Endothelial cell of umbilical vein (primary cell): ENCODE data around the gene LPIN2. TPM values are rescaled to one million over a fixed set of nuclear protein-coding genes. Genes with fewer than 3 reads are reported as not detected.

Experiments
- BruUV-seq: library from RNA; stranded (reverse); fragments of 400-500 nt; replicated peaks from 2 replicates; lab custom pipeline; 2021; lab: Mats Ljungman, UMichigan
- CTCF ChIA-PET: fragments of 300-600, 350-600 bp; sonication (Branson Sonifier 250); formaldehyde crosslinking; loops from one replicate; lab custom pipeline; 2021; ENCODE audit warnings: antibody characterized with exemption, inconsistent platforms; lab: Charles Lee
- POLR2A ChIA-PET: fragments of 300-600, 350-600 bp; sonication (Branson Sonifier 250); formaldehyde crosslinking; loops from one replicate; lab custom pipeline; 2021; ENCODE audit warnings: antibody characterized with exemption, inconsistent platforms; lab: Charles Lee
- DNase-seq: peaks from one replicate; pipeline ENCODE4 v3.0.0-alpha.2; 2011; ENCODE audit warnings: low read depth, low spot score
- FAIRE-seq: peaks from 2 replicates; lab custom pipeline; 2011; peaks lifted over from hg19 to GRCh38; lab: Jason Lieb, UNC
- H2AFZ ChIP-seq: 2 replicates; pipeline ENCODE4 v1.6.0; 2012; ENCODE audit warnings: low read depth, low read length, control low read depth, inconsistent platforms
- H3K27ac ChIP-seq: 2 replicates; pipeline ENCODE4 v1.5.1; 2011; ENCODE audit warnings: low read depth, mild to moderate bottlenecking, control low read depth, low read length, moderate library complexity; ENCODE audit not compliant: insufficient read depth
- H3K27me3 ChIP-seq, 2 experiments: 2 replicates each; pipeline versions ENCODE4 v1.6.0 to v1.6.1; 2011; ENCODE audit warnings: low read length in 2 of 2, mixed read lengths in 1 of 2; ENCODE audit not compliant: control insufficient read depth in 2 of 2, insufficient read depth in 2 of 2
- H3K36me3 ChIP-seq, 2 experiments: 2 replicates in 1 of 2; 3 replicates in 1 of 2; pipeline ENCODE4 v1.5.1; 2011; ENCODE audit warnings: low read length in 2 of 2, mild to moderate bottlenecking in 1 of 2, moderate library complexity in 1 of 2; ENCODE audit not compliant: control insufficient read depth in 2 of 2, insufficient read depth in 2 of 2; ENCODE audit errors: extremely low read depth in 1 of 2
- H3K4me1 ChIP-seq: 3 replicates; pipeline ENCODE4 v1.5.1; 2011; ENCODE audit warnings: mild to moderate bottlenecking, low read length; ENCODE audit not compliant: control insufficient read depth, insufficient read depth; ENCODE audit errors: extremely low read depth
- H3K4me2 ChIP-seq: 2 replicates; pipeline ENCODE4 v1.6.1; 2011; ENCODE audit warnings: low read length, control low read depth, mixed read lengths; ENCODE audit not compliant: insufficient read depth
- H3K4me3 ChIP-seq, 3 experiments: fragments of 200-600 bp in 1 of 3; sonication (generic), shearing (Covaris generic) in 1 of 3; replicated peaks in 1 of 3; 2 replicates each; pipeline ENCODE4 v1.5.1; 2011 to 2016; ENCODE audit warnings: control low read depth in 3 of 3, low read length in 3 of 3, mild to moderate bottlenecking in 2 of 3, inconsistent platforms in 1 of 3, low read depth in 1 of 3, moderate library complexity in 1 of 3; ENCODE audit not compliant: insufficient read depth in 1 of 3
- H3K79me2 ChIP-seq: 2 replicates; pipeline ENCODE4 v1.6.0; 2012; ENCODE audit warnings: low read length, inconsistent platforms; ENCODE audit not compliant: control insufficient read depth, insufficient read depth
- H3K9ac ChIP-seq: replicated peaks from 2 replicates; pipeline ENCODE3; 2011; ENCODE audit warnings: low read length, control low read depth; ENCODE audit not compliant: insufficient read depth; ENCODE audit errors: extremely low read depth
- H3K9me1 ChIP-seq: replicated peaks from 3 replicates; pipeline ENCODE4 v1.6.0; 2011; ENCODE audit warnings: mild to moderate bottlenecking, low read length; ENCODE audit not compliant: control insufficient read depth, insufficient read depth; ENCODE audit errors: extremely low read depth
- H3K9me3 ChIP-seq: replicated peaks from 2 replicates; pipeline ENCODE4 v1.5.1; 2012; ENCODE audit warnings: low read length, inconsistent platforms; ENCODE audit not compliant: control insufficient read depth, insufficient read depth
- H4K20me1 ChIP-seq: replicated peaks from 2 replicates; pipeline ENCODE3; 2011; ENCODE audit warnings: mild to moderate bottlenecking, low read length; ENCODE audit not compliant: control insufficient read depth, insufficient read depth; ENCODE audit errors: extremely low read depth
- EZH2 ChIP-seq: IDR thresholded peaks from 2 replicates; pipeline ENCODE4 v1.6.1; 2012; ENCODE audit warnings: borderline replicate concordance, low read depth, mild to moderate bottlenecking, moderate library complexity, low read length, inconsistent platforms; ENCODE audit not compliant: severe bottlenecking
- FOS ChIP-seq: IDR thresholded peaks from 2 replicates; pipeline ENCODE4 v1.6.1; 2011; ENCODE audit warnings: mild to moderate bottlenecking, low read length, moderate library complexity, borderline replicate concordance; ENCODE audit not compliant: insufficient read depth
- GATA2 ChIP-seq: IDR thresholded peaks from 2 replicates; pipeline ENCODE4 v1.7.0; 2011; ENCODE audit warnings: low read depth, mild to moderate bottlenecking, moderate library complexity, mixed read lengths, low read length; ENCODE audit not compliant: insufficient read length, insufficient read depth
- JUN ChIP-seq: IDR thresholded peaks from 2 replicates; pipeline ENCODE4 v1.6.1; 2011; ENCODE audit warnings: borderline replicate concordance, low read depth; ENCODE audit not compliant: insufficient read length, insufficient read depth
- MYC ChIP-seq: IDR thresholded peaks from one replicate; pipeline ENCODE4 v1.6.1; 2011; ENCODE audit warnings: mild to moderate bottlenecking, low read depth, low read length
- POLR2A ChIP-seq: IDR thresholded peaks from 2 replicates; pipeline ENCODE4 v1.6.1; 2012; ENCODE audit warnings: low read depth, mild to moderate bottlenecking, control low read depth, low read length
- POLR2AphosphoS5 ChIP-seq: IDR thresholded peaks from 2 replicates; pipeline ENCODE4 v1.6.1; 2012; ENCODE audit warnings: low read depth, mild to moderate bottlenecking, control low read depth, low read length, moderate library complexity; ENCODE audit not compliant: insufficient read depth
- dilution Hi-C: fragments of 300-500 bp; cut with MboI; formaldehyde crosslinking; loops from one replicate; pipeline ENCODE4 v1.15.0; 2019; ENCODE audit warnings: low sequenced_read_pairs; ENCODE audit not compliant: extremely low pct_ligation_motif_present
- intact Hi-C: fragments of 100-400 bp; cut with micrococcal nuclease; formaldehyde crosslinking; loops from one replicate; pipeline ENCODE4 v1.10.0; 2022
- polyA plus RNA-seq, 4 experiments: library from polyadenylated mRNA; depleted of rRNA in 3 of 4; stranded (reverse) in 3 of 4; unstranded in 1 of 4; fragments of >200 nt; gene quantifications; 2 replicates each; pipeline versions ENCODE4 v1.2.1 to v1.2.3, GENCODE V29; 2011 to 2012; ENCODE audit warnings: missing spikeins in 1 of 4
- total RNA-seq: library from RNA; stranded (reverse); gene quantifications from 2 replicates; pipeline ENCODE4 v1.2.3, GENCODE V29; 2021
- TF ChIP-seq, protein P1 (sequence below): IDR thresholded peaks from 2 replicates; pipeline ENCODE4 v1.6.1; 2011; ENCODE audit not compliant: insufficient read depth, insufficient read length
- TF ChIP-seq, protein P2 (sequence below), 2 donors: IDR thresholded peaks; 1 replicate in 1 of 2; 2 replicates in 1 of 2; pipeline ENCODE4 v1.5.1; 2011; ENCODE audit warnings: low read length in 2 of 2, mild to moderate bottlenecking in 2 of 2, moderate library complexity in 2 of 2, control low read depth in 1 of 2, inconsistent platforms in 1 of 2, low read depth in 1 of 2; ENCODE audit not compliant: insufficient read depth in 1 of 2; ENCODE audit errors: extremely low read depth in 1 of 2

The LPIN2 gene
- total and polyA plus RNA-seq, 2 donors (not counting 3 experiments of a cell fraction or from before 2014, with no cell fraction given), result 14.7 to 24.4 TPM

DNA sequence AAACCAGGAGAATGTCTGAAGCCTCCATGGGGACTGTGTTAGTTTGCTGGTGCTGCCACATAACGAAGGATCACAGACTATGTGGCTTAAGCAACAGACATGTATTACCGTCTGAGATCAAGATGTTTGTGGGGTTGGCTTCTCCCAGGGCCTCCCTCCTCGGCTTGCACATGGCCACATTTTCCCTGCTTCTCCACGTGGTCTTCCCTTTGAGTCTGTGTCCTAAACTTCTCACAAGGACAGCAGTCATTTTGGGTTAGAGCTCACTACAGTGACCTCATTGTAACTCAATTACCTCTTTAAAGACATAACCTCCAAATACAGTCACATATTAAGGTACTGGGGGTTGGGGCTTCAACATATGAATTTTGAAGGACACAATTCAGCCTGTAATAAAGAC, 44.6 kb upstream of the LPIN2 start:
- H3K36me3 ChIP-seq, result no peaks in the 10 kb centered on the region
- H3K9me1 ChIP-seq, result no peaks in the 10 kb centered on the region
- peaks cover 8% of the 10 kb centered on the region for H3K4me1 ChIP-seq
- H3K9ac ChIP-seq, result no peak overlapping the region
- no peak for FAIRE-seq
- dilution Hi-C loops, result no loop called here
- ChIA-PET CTCF (interaction anchor here (1.4 kb wide), 1 partner anchor 71 kb away, joined by 5 read pairs; no protein-coding TSS in a partner anchor), POLR2A (no interaction called here)
- no peak for TF ChIP-seq JUN
- TF ChIP-seq POLR2A, result no peak
- TF ChIP-seq, protein P1, sequence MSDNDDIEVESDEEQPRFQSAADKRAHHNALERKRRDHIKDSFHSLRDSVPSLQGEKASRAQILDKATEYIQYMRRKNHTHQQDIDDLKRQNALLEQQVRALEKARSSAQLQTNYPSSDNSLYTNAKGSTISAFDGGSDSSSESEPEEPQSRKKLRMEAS, result no peak
- TF ChIP-seq, protein P2, sequence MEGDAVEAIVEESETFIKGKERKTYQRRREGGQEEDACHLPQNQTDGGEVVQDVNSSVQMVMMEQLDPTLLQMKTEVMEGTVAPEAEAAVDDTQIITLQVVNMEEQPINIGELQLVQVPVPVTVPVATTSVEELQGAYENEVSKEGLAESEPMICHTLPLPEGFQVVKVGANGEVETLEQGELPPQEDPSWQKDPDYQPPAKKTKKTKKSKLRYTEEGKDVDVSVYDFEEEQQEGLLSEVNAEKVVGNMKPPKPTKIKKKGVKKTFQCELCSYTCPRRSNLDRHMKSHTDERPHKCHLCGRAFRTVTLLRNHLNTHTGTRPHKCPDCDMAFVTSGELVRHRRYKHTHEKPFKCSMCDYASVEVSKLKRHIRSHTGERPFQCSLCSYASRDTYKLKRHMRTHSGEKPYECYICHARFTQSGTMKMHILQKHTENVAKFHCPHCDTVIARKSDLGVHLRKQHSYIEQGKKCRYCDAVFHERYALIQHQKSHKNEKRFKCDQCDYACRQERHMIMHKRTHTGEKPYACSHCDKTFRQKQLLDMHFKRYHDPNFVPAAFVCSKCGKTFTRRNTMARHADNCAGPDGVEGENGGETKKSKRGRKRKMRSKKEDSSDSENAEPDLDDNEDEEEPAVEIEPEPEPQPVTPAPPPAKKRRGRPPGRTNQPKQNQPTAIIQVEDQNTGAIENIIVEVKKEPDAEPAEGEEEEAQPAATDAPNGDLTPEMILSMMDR (IDR thresholded peaks at IDR 0.05; ENCODE audit: extremely low read depth in 1 of 2, insufficient read depth in 1 of 2, low read depth in 1 of 2, low read length in 2 of 2), result no peak
- TF ChIP-seq FOS, result no peak
- no peak for TF ChIP-seq EZH2
- no peak for TF ChIP-seq MYC
- TF ChIP-seq POLR2AphosphoS5, result no peak
- no peak for TF ChIP-seq GATA2
- no peaks in the 10 kb centered on the region for H3K27me3 ChIP-seq
- no peak overlapping the region for H3K27ac ChIP-seq
- intact Hi-C loops, result no loop called here
- no peak overlapping the region for H3K4me2 ChIP-seq
- no peaks in the 10 kb centered on the region for H4K20me1 ChIP-seq
- H3K9me3 ChIP-seq, result no peaks in the 10 kb centered on the region
- BruUV-seq, result no TSS peak
- H2AFZ ChIP-seq, result no peak overlapping the region
- no peak for DNase-seq
- no peak overlapping the region for H3K4me3 ChIP-seq
- no peaks in the 10 kb centered on the region for H3K79me2 ChIP-seq
